Spleen (tissue), 11 donors: Measurements from ENCODE around the gene RANBP17. TPM values are rescaled to one million over a fixed set of nuclear protein-coding genes. Genes with fewer than 3 reads are reported as not detected.

Experiments used
- DNase-seq: peaks from one replicate; pipeline ENCODE4 v3.0.0-alpha.2; 2020
- H3K27ac ChIP-seq, 8 donors: fragments of 200-600 bp; sonication (generic) in 7 of 8; 1 replicate in 4 of 8; 2 replicates in 4 of 8; pipeline versions ENCODE4 v1.5.0 to v1.8.0; 2016 to 2021; ENCODE audit warnings: inconsistent platforms in 4 of 8, mild to moderate bottlenecking in 4 of 8, moderate library complexity in 1 of 8
- H3K27me3 ChIP-seq, 7 donors: fragments of 200-600 bp; sonication (generic) in 6 of 7; replicated peaks in 1 of 7; 1 replicate in 4 of 7; 2 replicates in 3 of 7; pipeline versions ENCODE4 v1.5.0 to v1.8.0; 2016 to 2021; ENCODE audit warnings: inconsistent platforms in 3 of 7, mild to moderate bottlenecking in 1 of 7
- H3K36me3 ChIP-seq, 6 donors: fragments of 200-600 bp; sonication (generic) in 5 of 6; 1 replicate in 4 of 6; 2 replicates in 2 of 6; pipeline versions ENCODE4 v1.5.0 to v1.8.0; 2016 to 2021; ENCODE audit warnings: inconsistent platforms in 2 of 6
- H3K4me1 ChIP-seq, 6 donors: fragments of 200-600 bp; sonication (generic) in 5 of 6; 1 replicate in 3 of 6; 2 replicates in 3 of 6; pipeline versions ENCODE4 v1.5.0 to v1.8.0; 2016 to 2021; ENCODE audit warnings: inconsistent platforms in 3 of 6
- H3K4me3 ChIP-seq, 8 donors: fragments of 200-600 bp; sonication (generic) in 7 of 8; 1 replicate in 4 of 8; 2 replicates in 4 of 8; pipeline versions ENCODE4 v1.5.0 to v1.8.0; 2016 to 2021; ENCODE audit warnings: inconsistent platforms in 4 of 8, mild to moderate bottlenecking in 4 of 8, moderate library complexity in 2 of 8
- H3K9me3 ChIP-seq, 8 donors: fragments of 200-600 bp; sonication (generic) in 7 of 8; 1 replicate in 4 of 8; 2 replicates in 4 of 8; pipeline versions ENCODE4 v1.5.0 to v1.8.0; 2016 to 2021; ENCODE audit warnings: inconsistent platforms in 4 of 8
- CTCF ChIP-seq, 11 experiments: fragments of 200-600 bp in 7 of 11; fragments of 450-650 bp in 4 of 11; sonication (generic) in 4 of 11; IDR thresholded peaks in 8 of 11; conservative IDR thresholded peaks in 3 of 11; 1 replicate in 7 of 11; 2 replicates in 4 of 11; pipeline versions ENCODE4 v1.4.0 to v1.8.0; 2016 to 2021; ENCODE audit warnings: antibody characterized with exemption in 11 of 11, inconsistent platforms in 4 of 11, mild to moderate bottlenecking in 1 of 11
- POLR2A ChIP-seq, 3 donors: fragments of 450-650 bp; IDR thresholded peaks; one replicate each; pipeline ENCODE4 v1.5.1; 2017; ENCODE audit warnings: antibody characterized with exemption in 3 of 3, mild to moderate bottlenecking in 1 of 3
- POLR2AphosphoS5 ChIP-seq, 3 donors: sonication (generic); formaldehyde crosslinking; IDR thresholded peaks; one replicate each; pipeline ENCODE4 v1.5.1; 2017; ENCODE audit warnings: antibody characterized with exemption in 3 of 3
- WGBS, 5 donors: extraction: QIAGEN DNeasy Blood & Tissue Kit in 3 of 5; methylation state at CpG; one replicate each; pipeline versions ENCODE4 v1.1.5 to v1.1.7; 2013 to 2018; 5-methylcytosine and 5-hydroxymethylcytosine counted together
- intact Hi-C: fragments of 100-400 bp; cut with DNase I; formaldehyde crosslinking; loops from one replicate; pipeline ENCODE4 v1.15.0; 2023; ENCODE audit warnings: low total_unique reads
- polyA plus RNA-seq, 3 donors: library from polyadenylated mRNA; stranded (reverse); fragments of 200-250 nt; gene quantifications; one replicate each; pipeline ENCODE4 v1.2.1, GENCODE V29; 2013
- total RNA-seq, 7 donors: library from RNA; depleted of rRNA in 3 of 7; stranded (reverse); fragments of >200 nt in 3 of 7; fragmentation: NEBNext Ultra II Directional in 4 of 7; extraction: Animal tissue kit (Norgen Biotek cat#: 25700) in 4 of 7; gene quantifications; one replicate each; pipeline versions ENCODE4 v1.1.0 to v1.2.1, GENCODE V29; 2016 to 2021
- donor health status: healthy with polysubstance abuse.
- donor health status: DM: no; HTN: no; CAD: no; lungs with moderate emphysema.
- donor health status: DM: no; HTN: no; CAD: no.
- donor health status: Bipolar disorder and iron deficiency.
- donor health status: healthy.
- donor health status: DM: no; HTN: no; CAD: no.
- donor health status: DM: yes; HTN: yes; CAD: no.

The RANBP17 gene
- total and polyA plus RNA-seq, 10 donors, result 0.56 to 6.6 (median 3.4) TPM

- no peak overlapping the region for H3K4me3 ChIP-seq
- H3K9me3 ChIP-seq, result no peaks in the 10 kb centered on the region
- intact Hi-C loops, result no loop called here
- DNase-seq, result no peak
- H3K36me3 ChIP-seq, result no peaks in the 10 kb centered on the region
- 42 to 70% (median 49%) methylated on average over 5 to 6 of the region's 6 CpGs for WGBS, 5 donors
- H3K27ac ChIP-seq, result no peak overlapping the region
- peaks cover 21 to 88% (median 72%) of the 10 kb centered on the region in 7 donors for H3K27me3 ChIP-seq
- peaks cover 5 to 36% (median 25%) of the 10 kb centered on the region in 6 donors for H3K4me1 ChIP-seq
- TF ChIP-seq POLR2A (IDR thresholded peaks at IDR 0.05) (no peak), CTCF (IDR thresholded peaks at IDR 0.05 in 8 of 11, conservative IDR thresholded peaks at IDR 0.05 in 3 of 11) (no peak), POLR2AphosphoS5 (IDR thresholded peaks at IDR 0.05) (no peak)
Measured at GRCh38 chr5:171306166-171306565, 444.3 kb downstream of the RANBP17 start.

- no peaks in the 10 kb centered on the region for H3K9me3 ChIP-seq
- H3K4me3 ChIP-seq, result no peak overlapping the region
- intact Hi-C loops, result no loop called here
- no peak overlapping the region for H3K27ac ChIP-seq
- peaks cover 22 to 92% (median 80%) of the 10 kb centered on the region in 7 donors for H3K27me3 ChIP-seq
- TF ChIP-seq CTCF (IDR thresholded peaks at IDR 0.05 in 8 of 11, conservative IDR thresholded peaks at IDR 0.05 in 3 of 11), result no peak
- TF ChIP-seq POLR2AphosphoS5 (IDR thresholded peaks at IDR 0.05), result no peak
- TF ChIP-seq POLR2A (IDR thresholded peaks at IDR 0.05), result no peak
- 11 to 23% (median 18%) methylated on average over 8 to 10 of the region's 10 CpGs for WGBS, 5 donors
- DNase-seq, result no peak
- H3K4me1 ChIP-seq, result peaks cover 12 to 44% (median 33%) of the 10 kb centered on the region in 6 donors
- no peaks in the 10 kb centered on the region for H3K36me3 ChIP-seq
Measured at GRCh38 chr5:171306781-171307591, 445.2 kb downstream of the RANBP17 start.

DNA sequence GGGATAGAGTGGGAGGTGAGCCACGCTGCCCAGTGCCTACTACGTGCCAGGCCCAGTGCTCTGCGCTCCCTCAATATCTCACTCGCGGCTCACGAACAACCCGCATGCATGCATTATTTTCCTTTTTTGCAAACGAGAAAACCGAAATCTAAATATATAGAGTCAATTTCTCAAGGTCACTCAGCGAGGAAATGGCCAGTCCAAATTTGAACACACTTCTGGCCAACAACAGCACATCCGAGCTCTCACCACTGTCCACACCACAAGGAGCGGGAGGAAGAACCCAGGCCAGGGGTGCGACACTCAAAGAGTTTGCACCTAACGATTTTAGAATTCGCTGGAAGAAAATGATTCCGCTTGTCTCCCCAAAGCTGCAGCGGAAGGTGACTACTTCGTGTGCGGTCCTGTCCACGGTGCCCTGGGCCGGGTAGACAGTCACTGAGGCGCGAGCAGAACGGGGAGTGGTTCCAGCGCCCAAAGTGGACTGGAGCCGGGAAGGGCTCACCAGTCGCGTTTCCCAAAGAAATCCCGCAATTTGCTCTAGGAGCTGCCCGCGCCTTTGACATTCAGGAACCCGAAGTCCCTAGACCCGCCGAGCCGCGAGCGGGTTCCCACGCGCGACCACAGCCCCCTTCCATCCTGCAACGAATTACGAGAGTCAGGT lies 446.1 kb downstream of the RANBP17 start:
- 20 to 31% (median 25%) methylated on average over 29 to 42 of the region's 42 CpGs for WGBS, 5 donors
- no peak for DNase-seq
- H3K9me3 ChIP-seq, result no peaks in the 10 kb centered on the region
- no peak overlapping the region for H3K4me3 ChIP-seq
- no peak for TF ChIP-seq POLR2AphosphoS5 (IDR thresholded peaks at IDR 0.05)
- H3K4me1 ChIP-seq, result peaks cover 19 to 54% (median 42%) of the 10 kb centered on the region in 6 donors
- intact Hi-C loops, result no loop called here
- peaks cover 25 to 93% (median 89%) of the 10 kb centered on the region in 7 donors for H3K27me3 ChIP-seq
- H3K36me3 ChIP-seq, result no peaks in the 10 kb centered on the region
- no peak overlapping the region for H3K27ac ChIP-seq

DNA sequence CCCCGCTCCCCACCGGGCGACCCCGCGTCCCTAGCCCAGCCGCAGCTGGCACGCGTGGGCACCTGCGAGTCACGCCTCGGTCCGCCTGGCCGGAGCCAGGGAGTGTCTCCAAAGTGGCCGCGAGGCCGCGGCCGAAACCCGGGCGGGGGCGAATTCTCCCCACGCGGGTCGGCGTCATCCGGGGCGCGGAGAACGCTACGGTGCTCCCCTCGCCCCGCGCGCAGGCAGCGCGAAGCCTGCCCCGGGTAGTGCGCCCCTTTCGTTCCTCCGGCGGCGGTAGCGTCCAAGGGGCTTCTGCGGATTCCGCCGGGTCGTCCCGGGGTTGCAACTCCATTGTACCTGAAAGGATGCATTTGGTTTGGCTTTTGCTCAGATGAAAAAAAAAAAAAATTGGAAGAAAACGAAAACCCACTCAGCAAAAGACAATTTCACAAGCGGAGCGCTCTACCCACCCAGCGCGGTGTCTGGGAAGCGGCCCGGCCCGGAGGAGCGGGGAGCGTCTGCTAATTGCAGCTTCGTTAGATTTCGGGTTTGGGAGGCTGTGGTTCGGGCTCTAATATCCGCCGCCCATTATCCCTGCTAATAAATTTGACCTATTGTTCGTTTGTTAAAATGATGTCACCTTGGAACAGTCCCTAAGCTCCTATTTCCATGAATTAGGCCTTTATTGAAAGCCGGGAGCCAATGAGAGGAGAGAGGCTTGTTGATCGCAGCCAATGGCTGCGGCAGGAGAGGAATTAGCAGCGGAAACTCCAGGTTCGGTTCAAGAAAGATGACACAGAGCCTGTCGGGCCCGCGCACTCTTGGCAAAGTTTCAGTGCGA lies 446.8 kb downstream of the RANBP17 start, which contains the start of gene TLX3:
TSS of gene TLX3 (plus strand) at position 796 of the 823 bp plus-strand sequence. CDS start 118 bp downstream, outside the sequence.
- peaks cover 25 to 100% (median 97%) of the 10 kb centered on the region in 7 donors for H3K27me3 ChIP-seq
- TF ChIP-seq POLR2A (IDR thresholded peaks at IDR 0.05), result no peak
- TF ChIP-seq POLR2AphosphoS5 (IDR thresholded peaks at IDR 0.05), result peak in 1 of 3 donors; percentile 31
- no peak for TF ChIP-seq CTCF (IDR thresholded peaks at IDR 0.05 in 8 of 11, conservative IDR thresholded peaks at IDR 0.05 in 3 of 11)
- DNase-seq, result no peak
- H3K27ac ChIP-seq, result no peak within 1 kb of the TSS
- no peaks in the 10 kb centered on the region for H3K36me3 ChIP-seq
- H3K4me3 ChIP-seq, result peak within 1 kb of the TSS in 2 of 8 donors; percentile 21 to 23
- intact Hi-C loops, result no loop called here
- H3K4me1 ChIP-seq, result peaks cover 19 to 61% (median 49%) of the 10 kb centered on the region in 6 donors
- H3K9me3 ChIP-seq, result no peaks in the 10 kb centered on the region
- 7 to 13% (median 9%) methylated on average over 58 to 73 of the region's 73 CpGs for WGBS, 5 donors
